ENCODE data around the gene SORBS1. TPM values are rescaled to one million over a fixed set of nuclear protein-coding genes. Genes with fewer than 3 reads are reported as not detected.

The SORBS1 gene
- total RNA-seq, 1 donor from 2014 or later: 0.69 TPM

- intact Hi-C loops (cut with micrococcal nuclease): no loop called here
Measured at GRCh38 chr10:95392681-95393164, 168.4 kb downstream of the SORBS1 start.

DNA sequence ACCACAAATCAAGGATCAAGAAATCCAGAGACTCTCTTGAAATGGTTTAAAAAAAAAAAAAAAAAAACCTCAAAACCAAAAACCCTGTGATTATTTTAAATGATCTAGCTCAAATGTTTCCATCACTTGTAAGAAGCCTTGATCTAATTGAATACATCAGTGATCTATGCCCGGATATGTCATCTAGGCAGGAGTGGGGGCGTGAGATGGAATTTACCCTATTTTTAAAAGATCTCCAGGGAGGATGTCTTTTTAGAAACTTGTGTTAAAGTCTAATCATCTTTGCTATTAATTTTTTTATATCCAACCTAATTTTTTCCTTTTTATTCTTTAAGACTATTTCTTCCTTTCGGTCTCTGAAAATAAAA, 169.0 kb downstream of the SORBS1 start:
- intact Hi-C loops (cut with micrococcal nuclease): no loop called here

- intact Hi-C loops (cut with micrococcal nuclease): no loop called here
Measured at GRCh38 chr10:95391581-95392216, 169.5 kb downstream of the SORBS1 start.

DNA sequence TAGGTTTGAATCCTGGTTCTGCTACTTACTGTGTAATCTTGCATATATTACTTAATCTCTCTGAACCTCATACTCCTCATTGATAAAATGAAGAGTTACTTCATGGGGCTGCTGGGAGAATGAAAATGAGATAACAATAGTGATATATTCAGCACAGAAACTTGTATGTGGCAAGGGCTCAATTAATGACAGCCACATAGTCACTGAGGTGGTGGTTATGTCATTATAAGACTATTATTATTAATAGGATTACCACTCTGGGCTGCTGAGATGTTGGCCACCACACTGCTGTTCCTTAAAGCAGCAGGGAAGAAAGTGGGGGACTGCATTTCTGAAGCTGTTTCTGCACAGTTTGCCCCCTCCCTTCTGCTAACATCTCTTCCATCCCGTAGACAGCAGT, 170.0 kb downstream of the SORBS1 start:
- intact Hi-C loops (cut with micrococcal nuclease): no loop called here

- intact Hi-C loops (cut with micrococcal nuclease): no loop called here
Measured at GRCh38 chr10:95389982-95390381, 171.2 kb downstream of the SORBS1 start.

DNA sequence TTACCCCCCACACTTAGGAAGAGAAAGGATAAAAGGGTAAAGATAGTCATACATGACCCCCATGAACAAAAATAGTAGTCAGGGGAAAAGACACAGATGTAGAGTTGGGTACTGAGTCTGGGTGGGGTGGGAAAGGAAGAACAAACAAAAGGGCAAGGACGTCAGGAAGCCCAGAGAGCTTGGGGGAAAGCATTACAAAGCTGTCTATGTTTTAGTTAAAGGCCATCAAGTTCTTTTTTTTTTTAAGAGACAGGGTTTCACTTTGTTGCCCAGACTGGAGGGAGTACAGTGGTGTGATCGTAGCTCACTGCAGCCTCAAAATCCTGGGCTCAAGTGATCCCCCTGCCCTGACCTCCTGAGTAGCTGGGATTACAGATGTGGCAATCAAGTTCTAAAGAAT, 172.0 kb downstream of the SORBS1 start:
- intact Hi-C loops (cut with micrococcal nuclease): no loop called here

DNA sequence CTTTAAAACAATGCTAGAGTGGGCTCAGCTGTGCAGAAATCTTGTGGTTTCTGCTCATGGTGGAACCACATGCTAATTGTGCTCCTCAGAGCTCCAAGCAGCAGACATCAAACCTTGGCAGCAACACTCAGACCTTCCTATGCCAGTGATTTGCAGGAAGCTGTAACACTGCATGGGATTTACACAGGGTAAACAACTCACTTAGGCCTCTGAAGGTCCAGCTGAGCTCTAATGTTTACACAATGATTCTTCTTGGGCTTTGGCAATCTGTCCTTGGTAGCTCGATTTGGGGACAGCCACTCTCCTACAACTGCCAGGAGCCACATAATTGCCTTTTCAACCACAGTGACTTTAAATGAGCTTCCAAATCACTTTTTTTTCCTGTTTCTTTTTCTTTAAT, 172.6 kb downstream of the SORBS1 start:
- intact Hi-C loops (cut with micrococcal nuclease): no loop called here

DNA sequence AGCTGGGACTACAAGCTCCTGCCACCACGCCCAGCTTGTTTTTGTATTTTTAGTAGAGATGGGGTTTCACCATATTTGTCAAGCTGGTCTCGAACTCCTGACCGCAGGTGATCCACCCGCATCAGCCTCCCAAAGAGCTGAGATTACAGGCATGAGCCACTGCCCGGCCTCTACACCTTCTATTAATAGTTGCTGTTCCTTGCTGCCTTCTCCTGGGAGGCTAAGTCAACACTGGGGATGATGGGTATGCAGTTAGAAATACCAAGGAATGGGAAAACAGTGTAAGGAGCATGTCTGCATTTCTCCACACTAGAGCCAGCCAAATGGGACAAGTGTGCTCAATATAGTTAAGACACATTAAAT, 173.1 kb downstream of the SORBS1 start:
- intact Hi-C loops (cut with micrococcal nuclease): no loop called here

DNA sequence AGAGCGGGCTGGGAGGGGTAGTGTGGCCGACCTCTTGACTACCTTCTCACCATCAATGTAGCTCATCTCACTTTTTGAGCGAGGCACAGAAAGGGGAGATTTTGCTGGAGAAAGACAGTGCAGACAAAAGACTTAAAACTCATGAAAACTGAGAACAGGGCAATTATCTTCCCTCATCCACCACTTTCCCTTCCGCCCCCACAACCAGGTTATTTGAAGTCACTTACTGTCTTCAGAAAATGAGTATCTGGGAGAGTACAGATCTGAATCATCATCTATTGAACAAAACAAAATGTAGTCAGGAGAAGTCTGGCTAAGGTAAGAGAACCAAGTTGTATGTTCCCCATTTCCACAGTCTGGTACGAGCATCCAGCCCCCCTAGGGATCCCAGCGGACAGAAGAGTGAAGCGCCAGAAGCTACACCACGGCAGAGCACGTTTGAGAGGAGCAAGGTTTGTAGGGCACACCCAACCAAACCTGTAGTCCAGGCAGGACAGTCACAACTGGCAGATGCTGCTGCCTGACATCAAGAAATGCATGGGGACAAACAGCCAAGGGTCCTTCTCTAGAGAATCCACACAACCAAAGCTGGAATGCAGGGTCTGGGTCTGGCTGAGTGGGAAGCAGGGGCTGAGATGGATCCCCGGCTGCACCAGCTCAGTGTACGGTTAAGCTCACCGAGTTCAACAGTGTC, 177.0 kb downstream of the SORBS1 start:
- intact Hi-C loops (cut with micrococcal nuclease): no loop called here

DNA sequence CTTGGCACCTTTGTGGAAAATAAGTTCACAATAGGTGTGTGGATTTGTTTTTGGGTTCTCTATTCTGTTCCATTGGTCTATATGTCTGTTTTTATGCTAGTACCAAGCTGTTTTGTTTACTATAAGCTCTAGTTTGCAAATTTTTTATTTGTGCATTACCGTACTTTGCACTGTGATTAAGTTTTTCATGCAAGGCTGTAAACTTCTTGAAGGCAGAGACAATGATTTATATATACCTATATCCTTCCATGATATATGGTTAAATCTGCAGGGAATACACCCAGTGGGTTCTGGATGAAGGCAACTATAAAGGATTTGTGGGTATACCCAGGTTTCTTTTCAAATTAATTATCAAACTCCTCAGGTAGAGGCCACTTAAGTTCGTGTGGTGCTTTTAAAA, 178.6 kb downstream of the SORBS1 start:
- intact Hi-C loops (cut with micrococcal nuclease): no loop called here

- intact Hi-C loops (cut with micrococcal nuclease): no loop called here
Measured at GRCh38 chr10:95382174-95382573, 179.0 kb downstream of the SORBS1 start.

DNA sequence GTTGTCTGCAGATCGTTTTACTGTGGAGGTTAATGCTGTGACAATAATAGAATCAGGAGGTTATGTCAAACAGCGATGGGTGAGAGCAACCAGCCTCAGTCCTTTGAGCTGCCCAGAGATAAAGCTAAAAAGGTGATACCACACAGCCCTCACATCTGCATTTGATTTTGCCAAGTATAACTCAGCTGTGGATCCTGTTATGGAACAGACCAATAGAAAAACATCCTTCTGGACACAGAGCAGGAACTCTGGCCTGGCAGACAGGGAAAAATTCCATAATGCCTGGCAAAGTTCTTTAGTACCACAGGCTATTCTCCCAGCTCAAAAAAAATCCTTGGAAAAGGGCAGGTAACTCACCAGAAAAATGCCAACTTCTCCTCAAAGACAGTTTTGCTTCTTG, 183.2 kb downstream of the SORBS1 start:
- intact Hi-C loops (cut with micrococcal nuclease): loop anchor here (5.0 kb wide), 1 partner anchor 184 kb away; the partner anchor contains the start of gene SORBS1

GRCh38 chr10:95375418-95375817, 185.8 kb downstream of the SORBS1 start:
- intact Hi-C loops (cut with micrococcal nuclease): loop anchor here (5.0 kb wide), 1 partner anchor 187 kb away; the partner anchor contains the start of gene SORBS1

GRCh38 chr10:95374597-95375209, 186.5 kb downstream of the SORBS1 start:
- intact Hi-C loops (cut with micrococcal nuclease): loop anchor here (1.0 to 5.0 kb wide), 6 partner anchors 11 to 491 kb away; partner anchors contain the start of gene SORBS1

GRCh38 chr10:95373660-95374059, 187.5 kb downstream of the SORBS1 start:
- intact Hi-C loops (cut with micrococcal nuclease): loop anchor here (1.0 kb wide), 5 partner anchors 10 to 492 kb away; no protein-coding TSS in a partner anchor

DNA sequence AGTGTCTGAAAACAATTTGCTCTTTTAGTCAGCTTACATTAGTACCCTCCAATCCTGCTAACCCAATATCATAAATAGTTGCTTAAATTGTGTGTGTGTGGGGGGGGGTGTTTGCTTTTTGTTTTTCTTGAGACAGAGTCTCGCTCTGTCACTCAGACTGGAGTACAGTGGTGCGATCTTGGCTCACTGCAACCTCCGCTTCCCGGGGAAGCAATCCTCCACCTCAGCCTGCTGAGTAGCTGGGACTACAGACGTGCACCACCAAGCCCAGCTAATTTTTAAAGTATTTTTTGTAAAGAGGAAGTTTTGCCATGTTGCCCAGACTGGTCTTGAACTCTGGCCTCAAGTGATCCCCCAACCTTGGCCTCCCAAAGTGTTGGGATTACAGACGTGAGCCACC, 196.8 kb downstream of the SORBS1 start:
- intact Hi-C loops (cut with micrococcal nuclease): loop anchor here (5.0 kb wide), 1 partner anchor 67 kb away; no protein-coding TSS in a partner anchor

DNA sequence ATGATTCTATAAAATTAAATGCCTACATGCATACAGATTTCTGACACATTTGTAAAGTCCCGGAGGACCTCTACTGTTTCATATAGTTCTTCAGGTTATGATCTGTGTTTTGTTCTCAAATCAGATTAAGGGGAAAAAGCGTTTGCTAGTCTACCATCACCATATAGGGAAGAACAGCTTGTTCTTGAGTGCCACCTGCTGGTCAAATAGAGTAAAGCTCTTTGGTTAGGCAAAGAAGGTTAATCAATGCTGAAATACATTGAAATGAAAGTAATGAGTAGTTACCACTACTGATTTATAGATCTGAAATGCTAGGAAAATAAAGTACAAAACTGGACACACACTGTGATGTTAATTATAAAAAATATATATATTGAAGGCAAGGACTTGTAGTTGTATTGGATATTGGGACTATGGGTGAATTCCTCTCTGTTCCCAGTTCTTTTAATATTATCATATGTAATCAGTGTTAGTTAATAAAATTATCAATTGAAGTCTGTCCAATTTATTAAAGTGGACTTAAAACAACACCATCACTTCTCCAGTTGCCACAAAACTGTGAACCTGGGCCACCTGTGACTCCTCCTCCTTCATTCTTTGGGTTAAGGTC, 197.8 kb downstream of the SORBS1 start:
- intact Hi-C loops (cut with micrococcal nuclease): loop anchor here (1.0 to 5.0 kb wide), 6 partner anchors 11 to 733 kb away; no protein-coding TSS in a partner anchor

GRCh38 chr10:95360122-95360714, 201.0 kb downstream of the SORBS1 start:
- intact Hi-C loops (cut with micrococcal nuclease): loop anchor here (5.0 kb wide), 1 partner anchor 63 kb away; no protein-coding TSS in a partner anchor

DNA sequence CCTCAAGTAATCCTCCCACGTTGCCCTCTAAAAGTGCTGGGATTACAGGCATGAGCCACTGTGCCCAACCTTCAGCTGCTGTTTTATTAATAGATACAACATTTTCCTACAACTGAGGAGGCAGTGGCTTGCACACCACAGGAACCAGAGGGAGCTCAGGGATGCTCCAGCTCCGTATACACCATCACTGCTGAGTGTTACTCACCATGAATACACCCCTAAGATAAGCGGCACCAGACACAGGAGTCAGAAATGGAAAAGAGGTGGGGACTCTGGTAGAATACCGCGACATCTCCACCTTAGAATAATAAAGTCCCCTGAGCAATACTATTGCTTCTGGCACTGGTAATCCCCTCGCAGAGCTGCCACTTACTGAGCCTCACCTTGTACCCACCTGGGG, 201.7 kb downstream of the SORBS1 start:
- intact Hi-C loops (cut with micrococcal nuclease): no loop called here

DNA sequence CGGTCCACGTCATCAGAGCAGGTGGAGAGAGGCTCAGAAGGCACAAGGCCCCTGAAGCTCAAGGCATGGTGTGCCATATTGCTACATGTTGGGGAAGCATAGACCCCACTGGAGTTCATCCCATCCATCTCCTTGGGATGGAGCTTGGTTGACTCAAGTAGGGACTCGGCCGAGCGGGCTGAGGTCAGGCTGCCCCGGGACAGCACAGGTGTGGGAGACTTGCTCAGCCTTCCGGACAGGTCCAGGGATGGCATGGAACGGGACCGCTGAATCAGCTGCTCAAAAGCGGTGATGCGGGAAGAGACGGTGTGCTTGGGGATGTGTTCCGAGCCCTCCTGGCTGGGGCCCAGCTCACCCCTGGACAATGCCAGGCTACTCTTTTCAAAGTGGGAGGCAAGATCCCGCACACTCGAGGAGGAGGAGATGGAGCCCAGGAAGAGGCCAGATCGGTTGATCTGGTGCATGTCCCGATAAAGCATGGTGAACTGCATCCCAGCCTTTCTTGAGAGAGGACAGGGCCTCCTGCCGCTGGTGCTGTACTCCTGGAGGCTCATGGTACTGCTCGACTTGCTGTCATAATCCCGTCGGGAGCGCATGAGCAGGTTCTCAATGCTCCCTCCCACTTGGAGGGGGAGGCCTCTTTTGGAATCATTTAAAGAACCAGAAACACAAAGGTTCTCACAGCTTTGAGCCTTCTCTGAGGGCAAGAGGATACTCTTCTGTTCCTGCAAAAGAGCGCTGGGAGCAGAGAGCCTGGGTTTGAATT, 204.8 kb downstream of the SORBS1 start:
- intact Hi-C loops (cut with micrococcal nuclease): no loop called here

- intact Hi-C loops (cut with micrococcal nuclease): no loop called here
Measured at GRCh38 chr10:95355301-95355700, 205.9 kb downstream of the SORBS1 start.
